ACC112 (cell line): ENCODE results near the gene SEC23IP.

Experiments used
- H2AFZ ChIP-seq: fragments of 200-600 bp; sonication (generic); one replicate; pipeline ENCODE4 v1.6.0; 2017; ENCODE audit warnings: antibody characterized with exemption, low read length; ENCODE audit not compliant: unreplicated experiment
- H3K27ac ChIP-seq: fragments of 200-600 bp; sonication (generic); 2 replicates; pipeline ENCODE4 v1.5.1; 2014; ENCODE audit warnings: low read depth, mild to moderate bottlenecking, antibody characterized with exemption, low read length, moderate library complexity
- H3K27me3 ChIP-seq: fragments of 200-600 bp; sonication (generic); 2 replicates; pipeline ENCODE4 v1.6.1; 2014; ENCODE audit warnings: mild to moderate bottlenecking, antibody characterized with exemption, low read length, moderate library complexity, mixed read lengths; ENCODE audit not compliant: insufficient read depth
- H3K36me3 ChIP-seq: fragments of 200-600 bp; sonication (generic); 2 replicates; pipeline ENCODE4 v1.6.1; 2016; ENCODE audit warnings: mild to moderate bottlenecking, antibody characterized with exemption, low read length, moderate library complexity, mixed read lengths; ENCODE audit not compliant: insufficient read depth
- H3K4me1 ChIP-seq: fragments of 200-600 bp; sonication (generic); one replicate; pipeline ENCODE4 v1.6.1; 2016; ENCODE audit warnings: low read length, mixed read lengths; ENCODE audit not compliant: insufficient read depth, unreplicated experiment, control insufficient read depth
- H3K4me3 ChIP-seq: fragments of 200-600 bp; sonication (generic); 2 replicates; pipeline ENCODE4 v1.5.1; 2014; ENCODE audit warnings: mild to moderate bottlenecking, low read depth, low read length
- H3K79me2 ChIP-seq: fragments of 200-600 bp; sonication (generic); one replicate; pipeline ENCODE4 v1.6.0; 2016; ENCODE audit warnings: low read length; ENCODE audit not compliant: control insufficient read depth, unreplicated experiment, insufficient read depth

SEC23IP gene

GRCh38 chr10:119892188-119893065 is at the start of gene SEC23IP:
SEC23IP (plus strand) TSS chr10:119892730; CDS start chr10:119892783, 53 bp downstream.
- Histone ChIP-seq H3K27ac (peak within 1 kb of the TSS; percentile 74), H3K27me3 (no peaks in the 10 kb centered on the region), H3K79me2 (peaks cover 55% of the 10 kb centered on the region), H3K36me3 (no peaks in the 10 kb centered on the region), H2AFZ (peak within 1 kb of the TSS; percentile 94), H3K4me1 (peaks cover 43% of the 10 kb centered on the region), H3K4me3 (peak within 1 kb of the TSS; percentile 100)

- Histone ChIP-seq H3K36me3 (peaks cover 68% of the 10 kb centered on the region), H3K4me3 (no peak overlapping the region), H3K79me2 (peaks cover 3% of the 10 kb centered on the region), H3K27me3 (no peaks in the 10 kb centered on the region), H3K27ac (no peak overlapping the region), H3K4me1 (peaks cover 16% of the 10 kb centered on the region), H2AFZ (no peak overlapping the region)
These were observed 46.9 kb upstream of the SEC23IP start for GRCh38 chr10:119845656-119846055.

GRCh38 chr10:119849031-119849789 is 43.3 kb upstream of the SEC23IP start:
- Histone ChIP-seq H2AFZ (no peak overlapping the region), H3K27ac (peak overlapping the region; percentile 51), H3K4me3 (peak overlapping the region; percentile 20; the same call in 1 of the 2 replicates), H3K27me3 (no peaks in the 10 kb centered on the region), H3K36me3 (peaks cover 56% of the 10 kb centered on the region), H3K79me2 (peaks cover 3% of the 10 kb centered on the region), H3K4me1 (peaks cover 16% of the 10 kb centered on the region)

- H3K4me3 ChIP-seq = peak overlapping the region; percentile 20; the same call in 1 of the 2 replicates
- H3K4me1 ChIP-seq = peaks cover 16% of the 10 kb centered on the region
- H3K36me3 ChIP-seq = peaks cover 50% of the 10 kb centered on the region
- peak overlapping the region; percentile 51 for H3K27ac ChIP-seq
- no peak overlapping the region for H2AFZ ChIP-seq
- H3K79me2 ChIP-seq = peaks cover 3% of the 10 kb centered on the region
- H3K27me3 ChIP-seq = no peaks in the 10 kb centered on the region
These were observed 42.6 kb upstream of the SEC23IP start for GRCh38 chr10:119849944-119850343.

GRCh38 chr10:119852277-119852676 is 40.3 kb upstream of the SEC23IP start:
- Histone ChIP-seq H3K27ac (no peak overlapping the region), H3K36me3 (peaks cover 35% of the 10 kb centered on the region; the same call in 1 of the 2 replicates), H3K79me2 (peaks cover 6% of the 10 kb centered on the region), H3K4me3 (no peak overlapping the region), H3K27me3 (no peaks in the 10 kb centered on the region), H2AFZ (no peak overlapping the region), H3K4me1 (peaks cover 16% of the 10 kb centered on the region)

- Histone ChIP-seq H3K27me3 (no peaks in the 10 kb centered on the region), H3K4me3 (no peak overlapping the region), H2AFZ (no peak overlapping the region), H3K4me1 (peaks cover 16% of the 10 kb centered on the region), H3K79me2 (peaks cover 11% of the 10 kb centered on the region), H3K27ac (no peak overlapping the region), H3K36me3 (peaks cover 39% of the 10 kb centered on the region)
These were observed 39.7 kb upstream of the SEC23IP start for GRCh38 chr10:119852822-119853221.

GRCh38 chr10:119853574-119853973 is 39.0 kb upstream of the SEC23IP start:
- Histone ChIP-seq H3K4me1 (peaks cover 16% of the 10 kb centered on the region), H3K36me3 (peaks cover 46% of the 10 kb centered on the region), H3K27me3 (no peaks in the 10 kb centered on the region), H3K27ac (no peak overlapping the region), H3K4me3 (no peak overlapping the region), H2AFZ (no peak overlapping the region), H3K79me2 (peaks cover 17% of the 10 kb centered on the region)

GRCh38 chr10:119858063-119858462 is 34.5 kb upstream of the SEC23IP start:
- no peak overlapping the region for H2AFZ ChIP-seq
- peaks cover 25% of the 10 kb centered on the region for H3K36me3 ChIP-seq
- H3K4me1 ChIP-seq = peaks cover 15% of the 10 kb centered on the region
- no peaks in the 10 kb centered on the region for H3K27me3 ChIP-seq
- no peak overlapping the region for H3K4me3 ChIP-seq
- H3K27ac ChIP-seq = no peak overlapping the region
- peaks cover 57% of the 10 kb centered on the region for H3K79me2 ChIP-seq

- Histone ChIP-seq H3K27ac (no peak overlapping the region), H3K79me2 (peaks cover 71% of the 10 kb centered on the region), H2AFZ (no peak overlapping the region), H3K4me1 (peaks cover 15% of the 10 kb centered on the region), H3K4me3 (no peak overlapping the region), H3K27me3 (no peaks in the 10 kb centered on the region), H3K36me3 (peaks cover 17% of the 10 kb centered on the region)
These were observed 32.9 kb upstream of the SEC23IP start for GRCh38 chr10:119859420-119860258.
